H1 (cell line): ENCODE measurements around the gene SPAST. TPM values are rescaled to one million over a fixed set of nuclear protein-coding genes. Genes with fewer than 3 reads are reported as not detected.

Source experiments
- ATF3 ChIP-seq: IDR thresholded peaks from 2 replicates; pipeline ENCODE4 v1.6.1; 2011; ENCODE audit warnings: low read depth, mild to moderate bottlenecking, low read length; ENCODE audit not compliant: insufficient read depth
- BRCA1 ChIP-seq: IDR thresholded peaks from 2 replicates; pipeline ENCODE4 v1.6.1; 2012; ENCODE audit warnings: low read depth, low read length, improper control_type of control experiment
- CHD1 ChIP-seq: IDR thresholded peaks from 2 replicates; pipeline ENCODE4 v1.6.1; 2012; ENCODE audit warnings: low read depth, low read length, improper control_type of control experiment
- CHD7 ChIP-seq: fragments of 300-600 bp; sonication (generic); IDR thresholded peaks from 2 replicates; pipeline ENCODE4 v1.7.1; 2012; ENCODE audit warnings: low read length, moderate library complexity, mild to moderate bottlenecking, inconsistent platforms; ENCODE audit not compliant: insufficient replicate concordance
- JUND ChIP-seq: IDR thresholded peaks from 2 replicates; pipeline ENCODE4 v1.6.1; 2011; ENCODE audit warnings: mild to moderate bottlenecking, improper control_type of control experiment, low read length
- KDM1A ChIP-seq: fragments of 200-600, 300-600 bp; sonication (generic); IDR thresholded peaks from 2 replicates; pipeline ENCODE4 v1.7.1; 2016; ENCODE audit warnings: mild to moderate bottlenecking, low read length, borderline replicate concordance
- NRF1 ChIP-seq: IDR thresholded peaks from 2 replicates; pipeline ENCODE4 v1.6.1; 2011; ENCODE audit warnings: mild to moderate bottlenecking, low read depth, low read length, improper control_type of control experiment
- POU5F1 ChIP-seq: IDR thresholded peaks from 2 replicates; pipeline ENCODE4 v1.6.1; 2011; ENCODE audit warnings: low read depth, mild to moderate bottlenecking, low read length, moderate library complexity
- RAD21 ChIP-seq, 2 experiments: IDR thresholded peaks in 1 of 2; conservative IDR thresholded peaks in 1 of 2; 2 replicates each; pipeline ENCODE4 v1.6.1; 2011; ENCODE audit warnings: low read depth in 2 of 2, low read length in 2 of 2, improper control_type of control experiment in 1 of 2, inconsistent platforms in 1 of 2, mild to moderate bottlenecking in 1 of 2, moderate library complexity in 1 of 2
- SAP30 ChIP-seq: fragments of 300-600 bp; sonication (generic); IDR thresholded peaks from 2 replicates; pipeline ENCODE4 v1.7.1; 2012; ENCODE audit warnings: low read length, moderate library complexity, mild to moderate bottlenecking, inconsistent platforms; ENCODE audit not compliant: insufficient read depth, insufficient replicate concordance
- SIRT6 ChIP-seq: IDR thresholded peaks from one replicate; pipeline ENCODE4 v1.7.1; 2012; ENCODE audit warnings: low read length, inconsistent platforms
- SP2 ChIP-seq: IDR thresholded peaks from 2 replicates; pipeline ENCODE4 v1.6.1; 2012; ENCODE audit warnings: mild to moderate bottlenecking, low read length, inconsistent platforms
- polyA plus RNA-seq, 7 experiments: library from polyadenylated mRNA; depleted of rRNA in 3 of 7; stranded (reverse) in 5 of 7; unstranded in 2 of 7; fragments of >200 nt in 5 of 7; fragments of 200-250 nt in 2 of 7; gene quantifications; 1 replicate in 5 of 7; 2 replicates in 1 of 7; 4 replicates in 1 of 7; pipeline versions ENCODE4 v1.2.1 to v1.2.3, GENCODE V29; 2011 to 2013; ENCODE audit warnings: missing spikeins in 2 of 7, mixed read lengths in 2 of 7
- total RNA-seq: library from RNA; stranded (reverse); fragmentation: NEBNext Ultra II Directional; extraction: Animal tissue kit (Norgen Biotek cat#: 25700); gene quantifications from 2 replicates; pipeline ENCODE4 v1.2.1, GENCODE V29; 2021

Gene SPAST
- total and polyA plus RNA-seq, 2 of the 8 experiments (the other 6 are each of a cell fraction or from before 2014, with no cell fraction given) = 4.4 to 36.0 TPM

GRCh38 chr2:32067549-32067948, 4.2 kb downstream of the SPAST start (continued):
- TF ChIP-seq CHD7 = no peak
- TF ChIP-seq SAP30 = no peak
- TF ChIP-seq RAD21 (IDR thresholded peaks at IDR 0.05 in 1 of 2, conservative IDR thresholded peaks at IDR 0.05 in 1 of 2; ENCODE audit: low read depth in 2 of 2, low read length in 2 of 2) = no peak
- no peak for TF ChIP-seq KDM1A
- no peak for TF ChIP-seq CHD1
- TF ChIP-seq POU5F1 = no peak
- no peak for TF ChIP-seq SP2
- no peak for TF ChIP-seq SIRT6
- TF ChIP-seq ATF3 = no peak
- TF ChIP-seq BRCA1 = no peak
- no peak for TF ChIP-seq JUND
- TF ChIP-seq NRF1 = no peak
